Nephron progenitor cell (in vitro differentiated cells): ENCODE measurements around the gene CFAP251.

Experiments used
- DNase-seq: peaks from one replicate; pipeline ENCODE4 v3.0.0; 2021
- H3K27ac Mint-ChIP-seq: 2 replicates; pipeline ENCODE4 v1.8.0; 2021; ENCODE audit warnings: mild to moderate bottlenecking, moderate library complexity, mixed read lengths
- H3K27me3 Mint-ChIP-seq: 2 replicates; pipeline ENCODE4 v1.8.0; 2021; ENCODE audit warnings: mild to moderate bottlenecking, low read depth, mixed read lengths; ENCODE audit not compliant: poor library complexity
- H3K36me3 Mint-ChIP-seq: 2 replicates; pipeline ENCODE4 v1.8.0; 2021; ENCODE audit warnings: low read depth, mixed read lengths
- H3K4me1 Mint-ChIP-seq: 2 replicates; pipeline ENCODE4 v1.8.0; 2021; ENCODE audit warnings: mixed read lengths
- H3K4me3 Mint-ChIP-seq: 2 replicates; pipeline ENCODE4 v1.8.0; 2021; ENCODE audit warnings: mild to moderate bottlenecking, moderate library complexity, mixed read lengths
- H3K9me3 Mint-ChIP-seq: 2 replicates; pipeline ENCODE4 v1.8.0; 2021; ENCODE audit warnings: mild to moderate bottlenecking, moderate library complexity, mixed read lengths
- CTCF ChIP-seq: fragments of 200-600 bp; sonication (generic); IDR thresholded peaks from 2 replicates; pipeline ENCODE4 v1.5.0; 2021; ENCODE audit warnings: antibody characterized with exemption

Gene CFAP251

GRCh38 chr12:121996050-121996944 is 77.9 kb downstream of the CFAP251 start:
- H3K27ac Mint-ChIP-seq = no peak overlapping the region
- peaks cover 11% of the 10 kb centered on the region for H3K4me1 Mint-ChIP-seq
- H3K27me3 Mint-ChIP-seq = no peaks in the 10 kb centered on the region
- H3K9me3 Mint-ChIP-seq = peaks cover 37% of the 10 kb centered on the region
- H3K4me3 Mint-ChIP-seq = no peak overlapping the region
- no peak for DNase-seq
- H3K36me3 Mint-ChIP-seq = peaks cover 9% of the 10 kb centered on the region
- no peak for TF ChIP-seq CTCF

DNA sequence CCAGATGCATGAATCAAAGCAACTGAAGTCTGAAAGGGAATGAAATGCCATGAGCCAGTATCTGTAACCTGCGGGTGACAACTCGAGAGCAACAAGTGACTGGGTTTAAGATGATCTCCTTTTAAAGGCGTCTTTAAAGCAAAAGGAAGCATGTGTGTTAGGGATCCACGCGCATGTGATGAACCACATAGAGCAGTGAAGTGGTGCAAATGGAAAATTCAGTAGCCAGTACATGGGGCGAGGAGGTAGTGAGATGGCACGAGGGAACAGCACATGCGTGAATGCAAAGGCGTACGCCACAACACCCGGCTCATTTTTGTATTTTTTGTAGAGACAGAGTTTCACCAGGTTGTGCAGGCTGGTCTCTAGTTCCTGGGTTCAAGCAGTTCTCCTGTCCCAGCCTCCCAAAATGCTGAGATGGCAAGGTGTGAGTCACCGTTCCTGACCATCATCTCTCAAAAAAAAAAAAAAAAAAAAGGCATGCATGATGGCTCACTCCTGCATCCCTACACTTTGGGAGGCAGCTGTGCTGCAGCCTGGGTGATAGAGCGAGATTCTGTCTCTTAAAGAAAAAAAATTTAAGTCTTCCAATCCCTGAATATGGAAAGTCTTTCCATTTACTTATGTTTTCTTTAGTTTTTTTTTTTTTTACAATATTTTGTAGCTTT is 78.7 kb downstream of the CFAP251 start:
- Mint-ChIP-seq H3K27ac (no peak overlapping the region), H3K4me1 (peaks cover 13% of the 10 kb centered on the region), H3K4me3 (no peak overlapping the region), H3K36me3 (peaks cover 8% of the 10 kb centered on the region), H3K27me3 (no peaks in the 10 kb centered on the region), H3K9me3 (peaks cover 30% of the 10 kb centered on the region)
- no peak for TF ChIP-seq CTCF
- no peak for DNase-seq

- peaks cover 7% of the 10 kb centered on the region for H3K27me3 Mint-ChIP-seq
- no peak for DNase-seq
- H3K4me3 Mint-ChIP-seq = no peak overlapping the region
Observed at GRCh38 chr12:122001466-122002209, 83.2 kb downstream of the CFAP251 start.

GRCh38 chr12:122003651-122004611 is 85.5 kb downstream of the CFAP251 start:
- Mint-ChIP-seq H3K9me3 (peaks cover 13% of the 10 kb centered on the region), H3K4me3 (no peak overlapping the region), H3K36me3 (peaks cover 6% of the 10 kb centered on the region), H3K27me3 (peaks cover 7% of the 10 kb centered on the region), H3K4me1 (peaks cover 35% of the 10 kb centered on the region), H3K27ac (no peak overlapping the region)
- TF ChIP-seq CTCF = no peak
- no peak for DNase-seq

More at GRCh38 chr12:122001466-122002209, 83.2 kb downstream of the CFAP251 start:
- H3K9me3 Mint-ChIP-seq = peaks cover 24% of the 10 kb centered on the region
- H3K27ac Mint-ChIP-seq = peak overlapping the region; percentile 53
- no peak for TF ChIP-seq CTCF
- H3K36me3 Mint-ChIP-seq = peaks cover 6% of the 10 kb centered on the region
- H3K4me1 Mint-ChIP-seq = peaks cover 34% of the 10 kb centered on the region

DNA sequence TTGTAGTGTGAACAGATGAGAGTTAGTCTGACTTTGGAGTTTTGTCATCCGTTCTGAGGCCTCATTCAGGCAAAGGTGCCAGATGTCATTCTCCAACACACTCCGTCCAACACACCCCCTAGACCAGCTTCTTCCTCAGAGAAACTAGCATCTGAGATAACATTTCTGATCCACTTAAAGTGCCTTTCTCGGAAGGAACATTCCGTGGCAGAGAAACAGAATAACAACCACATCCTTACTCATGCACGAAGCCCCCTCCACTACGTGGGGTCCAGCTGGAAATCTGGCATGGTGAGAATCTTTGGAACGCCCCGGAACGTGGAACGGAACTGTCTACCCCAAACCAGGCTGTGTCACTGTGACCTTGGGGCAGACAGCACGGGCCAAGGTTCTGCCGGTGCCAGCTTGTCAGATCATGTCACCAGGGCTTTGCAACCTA is 86.3 kb downstream of the CFAP251 start:
- peaks cover 7% of the 10 kb centered on the region for H3K27me3 Mint-ChIP-seq
- peaks cover 7% of the 10 kb centered on the region for H3K9me3 Mint-ChIP-seq
- peaks cover 2% of the 10 kb centered on the region for H3K36me3 Mint-ChIP-seq
- peaks cover 35% of the 10 kb centered on the region for H3K4me1 Mint-ChIP-seq
- H3K4me3 Mint-ChIP-seq = no peak overlapping the region
- peak overlapping the region; percentile 29 for H3K27ac Mint-ChIP-seq
- no peak for TF ChIP-seq CTCF
- no peak for DNase-seq
